Panc1 (cell line): ENCODE measurements around the gene APP. TPM values are rescaled to one million over a fixed set of nuclear protein-coding genes. Genes with fewer than 3 reads are reported as not detected.

ENCODE experiments used
- ATAC-seq: fragments of 200-7000 bp; cut with Tn5 transposase; 2 replicates; pipeline ENCODE4 v1.9.1; 2020; ENCODE audit warnings: mild to moderate bottlenecking, moderate library complexity
- BruUV-seq: library from RNA; stranded (reverse); fragments of 400-500 nt; replicated peaks from 2 replicates; lab custom pipeline; 2021; lab: Mats Ljungman, UMichigan
- CTCF ChIA-PET: fragments of 300-600 bp; sonication (Branson Sonifier 250); formaldehyde crosslinking; loops from one replicate; lab custom pipeline; 2022; ENCODE audit warnings: antibody characterized with exemption; lab: Charles Lee
- POLR2A ChIA-PET: fragments of 300-600 bp; sonication (Branson Sonifier 250); formaldehyde crosslinking; loops from one replicate; lab custom pipeline; 2022; ENCODE audit warnings: antibody characterized with exemption; lab: Charles Lee
- DNase-seq: peaks from one replicate; pipeline ENCODE4 v3.0.0-alpha.2; 2010; ENCODE audit warnings: low read depth, low spot score
- H3K27ac ChIP-seq: 2 replicates; pipeline ENCODE4 v1.5.1; 2011; ENCODE audit warnings: mild to moderate bottlenecking, low read length, inconsistent platforms
- H3K27me3 ChIP-seq: fragments of 200-500 bp; sonication (Bioruptor generic); 2 replicates; pipeline ENCODE4 v1.6.0; 2014; ENCODE audit warnings: low read length, inconsistent platforms; ENCODE audit not compliant: control insufficient read depth, insufficient read depth
- H3K36me3 ChIP-seq: fragments of 200-500 bp; sonication (Bioruptor generic); 2 replicates; pipeline ENCODE4 v1.5.1; 2014; ENCODE audit warnings: inconsistent platforms, mild to moderate bottlenecking, low read length, moderate library complexity; ENCODE audit not compliant: control insufficient read depth, insufficient read depth
- H3K4me1 ChIP-seq: 2 replicates; pipeline ENCODE4 v1.5.1; 2011; ENCODE audit warnings: inconsistent platforms, mild to moderate bottlenecking, low read length, moderate library complexity; ENCODE audit not compliant: control insufficient read depth, insufficient read depth
- H3K4me3 ChIP-seq, 2 experiments: 2 replicates each; pipeline ENCODE4 v1.5.1; 2011 to 2012; ENCODE audit warnings: low read depth in 2 of 2, low read length in 2 of 2, mild to moderate bottlenecking in 2 of 2, inconsistent platforms in 1 of 2, moderate library complexity in 1 of 2
- H3K9me3 ChIP-seq: fragments of 200-500 bp; sonication (Bioruptor generic); 2 replicates; pipeline ENCODE4 v1.5.1; 2014; ENCODE audit warnings: low read depth, mild to moderate bottlenecking, inconsistent platforms, low read length, moderate library complexity; ENCODE audit not compliant: control insufficient read depth, insufficient read depth
- POLR2AphosphoS5 ChIP-seq: IDR thresholded peaks from 2 replicates; pipeline ENCODE4 v1.6.1; 2012; ENCODE audit warnings: mild to moderate bottlenecking, low read depth, low read length, moderate library complexity
- SIN3A ChIP-seq: IDR thresholded peaks from 2 replicates; pipeline ENCODE4 v1.6.1; 2012; ENCODE audit warnings: low read depth, mild to moderate bottlenecking, low read length, moderate library complexity, borderline replicate concordance; ENCODE audit not compliant: insufficient read depth
- TCF7L2 ChIP-seq: IDR thresholded peaks from 2 replicates; pipeline ENCODE4 v1.6.1; 2011; ENCODE audit warnings: mild to moderate bottlenecking, low read depth, low read length, inconsistent platforms
- in situ Hi-C: cut with HindIII; loops from 2 replicates; pipeline ENCODE4 v1.10.0; 2016; ENCODE audit warnings: low sequenced_read_pairs, low pct_unique_long_range_greater_than_20kb
- intact Hi-C: fragments of 100-400 bp; cut with micrococcal nuclease; formaldehyde crosslinking; loops from one replicate; pipeline ENCODE4 v1.10.0; 2022; ENCODE audit not compliant: unreplicated experiment
- total RNA-seq: library from RNA; stranded (reverse); gene quantifications from one replicate; pipeline ENCODE4 v1.2.1, GENCODE V29; 2021; ENCODE audit not compliant: unreplicated experiment
- TF ChIP-seq, protein P1 (sequence below), 2 experiments: IDR thresholded peaks; 2 replicates each; pipeline ENCODE4 v1.6.1; 2011 to 2012; ENCODE audit warnings: low read depth in 2 of 2, control low read depth in 1 of 2, low read length in 1 of 2, mild to moderate bottlenecking in 1 of 2, moderate library complexity in 1 of 2; ENCODE audit not compliant: insufficient read depth in 1 of 2
- TF ChIP-seq, protein P2 (sequence below): fragments of 450-650 bp; IDR thresholded peaks from 2 replicates; pipeline ENCODE4 v1.5.1; 2017; ENCODE audit warnings: mild to moderate bottlenecking

The APP gene
- total RNA-seq, 1 experiment from 2014 or later = 542 TPM

DNA sequence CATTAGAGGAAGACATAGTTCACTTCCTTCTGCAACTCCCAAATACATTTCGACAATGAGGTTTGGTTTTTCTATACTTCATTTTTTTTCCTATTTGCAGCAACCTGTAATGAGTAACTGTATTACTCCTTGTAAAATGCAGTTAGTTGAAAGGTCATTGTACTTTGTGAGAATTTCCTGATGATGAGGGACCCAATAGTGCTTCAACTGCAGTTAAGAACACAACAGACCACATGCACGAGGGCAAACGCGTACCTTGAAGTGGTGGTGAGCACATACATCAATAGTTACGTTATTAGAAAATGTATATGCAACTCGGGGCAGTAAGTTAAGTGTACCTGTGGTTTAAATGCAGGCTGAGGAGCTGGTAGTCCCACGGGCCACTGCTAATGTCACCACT is 264.0 kb downstream of the APP start:
- ChIA-PET POLR2A (no interaction called here), CTCF (interaction anchor here (0.6 kb wide), 1 partner anchor 96 kb away, joined by 3 read pairs; no protein-coding TSS in a partner anchor)
- Histone ChIP-seq H3K36me3 (no peaks in the 10 kb centered on the region; the same call in 1 of the 2 replicates), H3K4me3 (no peak overlapping the region), H3K27ac (no peak overlapping the region), H3K9me3 (no peaks in the 10 kb centered on the region), H3K27me3 (no peaks in the 10 kb centered on the region), H3K4me1 (no peaks in the 10 kb centered on the region)
- DNase-seq = no peak
- intact Hi-C loops = no loop called here
- ATAC-seq = no peak
- BruUV-seq = no TSS peak
- in situ Hi-C loops = no loop called here
- TF ChIP-seq, protein P1, sequence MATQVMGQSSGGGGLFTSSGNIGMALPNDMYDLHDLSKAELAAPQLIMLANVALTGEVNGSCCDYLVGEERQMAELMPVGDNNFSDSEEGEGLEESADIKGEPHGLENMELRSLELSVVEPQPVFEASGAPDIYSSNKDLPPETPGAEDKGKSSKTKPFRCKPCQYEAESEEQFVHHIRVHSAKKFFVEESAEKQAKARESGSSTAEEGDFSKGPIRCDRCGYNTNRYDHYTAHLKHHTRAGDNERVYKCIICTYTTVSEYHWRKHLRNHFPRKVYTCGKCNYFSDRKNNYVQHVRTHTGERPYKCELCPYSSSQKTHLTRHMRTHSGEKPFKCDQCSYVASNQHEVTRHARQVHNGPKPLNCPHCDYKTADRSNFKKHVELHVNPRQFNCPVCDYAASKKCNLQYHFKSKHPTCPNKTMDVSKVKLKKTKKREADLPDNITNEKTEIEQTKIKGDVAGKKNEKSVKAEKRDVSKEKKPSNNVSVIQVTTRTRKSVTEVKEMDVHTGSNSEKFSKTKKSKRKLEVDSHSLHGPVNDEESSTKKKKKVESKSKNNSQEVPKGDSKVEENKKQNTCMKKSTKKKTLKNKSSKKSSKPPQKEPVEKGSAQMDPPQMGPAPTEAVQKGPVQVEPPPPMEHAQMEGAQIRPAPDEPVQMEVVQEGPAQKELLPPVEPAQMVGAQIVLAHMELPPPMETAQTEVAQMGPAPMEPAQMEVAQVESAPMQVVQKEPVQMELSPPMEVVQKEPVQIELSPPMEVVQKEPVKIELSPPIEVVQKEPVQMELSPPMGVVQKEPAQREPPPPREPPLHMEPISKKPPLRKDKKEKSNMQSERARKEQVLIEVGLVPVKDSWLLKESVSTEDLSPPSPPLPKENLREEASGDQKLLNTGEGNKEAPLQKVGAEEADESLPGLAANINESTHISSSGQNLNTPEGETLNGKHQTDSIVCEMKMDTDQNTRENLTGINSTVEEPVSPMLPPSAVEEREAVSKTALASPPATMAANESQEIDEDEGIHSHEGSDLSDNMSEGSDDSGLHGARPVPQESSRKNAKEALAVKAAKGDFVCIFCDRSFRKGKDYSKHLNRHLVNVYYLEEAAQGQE (IDR thresholded peaks at IDR 0.05; ENCODE audit: insufficient read depth in 1 of 2, low read depth in 2 of 2, low read length in 1 of 2) = no peak
- TF ChIP-seq, protein P2, sequence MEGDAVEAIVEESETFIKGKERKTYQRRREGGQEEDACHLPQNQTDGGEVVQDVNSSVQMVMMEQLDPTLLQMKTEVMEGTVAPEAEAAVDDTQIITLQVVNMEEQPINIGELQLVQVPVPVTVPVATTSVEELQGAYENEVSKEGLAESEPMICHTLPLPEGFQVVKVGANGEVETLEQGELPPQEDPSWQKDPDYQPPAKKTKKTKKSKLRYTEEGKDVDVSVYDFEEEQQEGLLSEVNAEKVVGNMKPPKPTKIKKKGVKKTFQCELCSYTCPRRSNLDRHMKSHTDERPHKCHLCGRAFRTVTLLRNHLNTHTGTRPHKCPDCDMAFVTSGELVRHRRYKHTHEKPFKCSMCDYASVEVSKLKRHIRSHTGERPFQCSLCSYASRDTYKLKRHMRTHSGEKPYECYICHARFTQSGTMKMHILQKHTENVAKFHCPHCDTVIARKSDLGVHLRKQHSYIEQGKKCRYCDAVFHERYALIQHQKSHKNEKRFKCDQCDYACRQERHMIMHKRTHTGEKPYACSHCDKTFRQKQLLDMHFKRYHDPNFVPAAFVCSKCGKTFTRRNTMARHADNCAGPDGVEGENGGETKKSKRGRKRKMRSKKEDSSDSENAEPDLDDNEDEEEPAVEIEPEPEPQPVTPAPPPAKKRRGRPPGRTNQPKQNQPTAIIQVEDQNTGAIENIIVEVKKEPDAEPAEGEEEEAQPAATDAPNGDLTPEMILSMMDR = no peak
- TF ChIP-seq TCF7L2 (no peak), POLR2AphosphoS5 (no peak), SIN3A (no peak)

- Histone ChIP-seq H3K9me3 (no peaks in the 10 kb centered on the region), H3K36me3 (no peaks in the 10 kb centered on the region; the same call in 1 of the 2 replicates), H3K4me1 (no peaks in the 10 kb centered on the region), H3K4me3 (no peak overlapping the region), H3K27ac (no peak overlapping the region), H3K27me3 (no peaks in the 10 kb centered on the region)
- intact Hi-C loops = no loop called here
- BruUV-seq = no TSS peak
- DNase-seq (no peak), ATAC-seq (no peak)
- in situ Hi-C loops = no loop called here
- POLR2A ChIA-PET = no interaction called here
- CTCF ChIA-PET = no interaction called here
- TF ChIP-seq, protein P2 = no peak
- TF ChIP-seq TCF7L2 = no peak
- no peak for TF ChIP-seq SIN3A
- TF ChIP-seq, protein P1 (IDR thresholded peaks at IDR 0.05; ENCODE audit: insufficient read depth in 1 of 2, low read depth in 2 of 2, low read length in 1 of 2) = no peak
- TF ChIP-seq POLR2AphosphoS5 = no peak
Observed at GRCh38 chr21:25905126-25905525, 265.4 kb downstream of the APP start.
